MM.1S (cell line): ENCODE measurements around the gene HTR1D.

Source experiments
- EZH2 ChIP-seq: fragments of 300-600 bp; sonication (generic); optimal IDR thresholded peaks from 2 replicates; pipeline ENCODE3; 2017; ENCODE audit warnings: low read depth, mild to moderate bottlenecking, antibody characterized with exemption, low read length, mixed read lengths
- EZH2phosphoT487 ChIP-seq: fragments of 300-600 bp; sonication (generic); IDR thresholded peaks from 2 replicates; pipeline ENCODE4 v1.6.1; 2018; ENCODE audit warnings: antibody characterized with exemption, low read length
- TF ChIP-seq, protein P1 (sequence below): fragments of 300-600 bp; sonication (generic); IDR thresholded peaks from 2 replicates; pipeline ENCODE4 v1.5.1; 2016; ENCODE audit warnings: antibody characterized with exemption, low read length, mixed read lengths

DNA sequence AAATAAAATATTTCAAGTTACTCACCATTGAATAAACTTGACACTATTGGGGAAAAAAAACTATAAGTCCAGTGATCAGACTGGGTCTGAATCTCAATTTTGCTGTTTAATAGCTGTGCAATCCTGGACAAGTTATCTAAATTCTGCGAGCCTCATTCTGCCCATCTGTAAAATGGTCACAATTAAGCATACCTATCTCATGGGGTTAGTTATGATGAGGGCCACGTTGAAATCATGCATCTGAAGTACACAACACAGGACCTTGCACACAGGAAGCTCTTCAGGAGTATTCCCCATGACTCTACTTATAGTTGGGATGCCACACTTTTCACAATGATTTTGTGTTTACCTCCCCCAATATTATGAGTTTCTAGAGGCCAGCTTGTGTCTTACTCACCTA lies 3.8 kb upstream of the HTR1D start:
- TF ChIP-seq, protein P1, sequence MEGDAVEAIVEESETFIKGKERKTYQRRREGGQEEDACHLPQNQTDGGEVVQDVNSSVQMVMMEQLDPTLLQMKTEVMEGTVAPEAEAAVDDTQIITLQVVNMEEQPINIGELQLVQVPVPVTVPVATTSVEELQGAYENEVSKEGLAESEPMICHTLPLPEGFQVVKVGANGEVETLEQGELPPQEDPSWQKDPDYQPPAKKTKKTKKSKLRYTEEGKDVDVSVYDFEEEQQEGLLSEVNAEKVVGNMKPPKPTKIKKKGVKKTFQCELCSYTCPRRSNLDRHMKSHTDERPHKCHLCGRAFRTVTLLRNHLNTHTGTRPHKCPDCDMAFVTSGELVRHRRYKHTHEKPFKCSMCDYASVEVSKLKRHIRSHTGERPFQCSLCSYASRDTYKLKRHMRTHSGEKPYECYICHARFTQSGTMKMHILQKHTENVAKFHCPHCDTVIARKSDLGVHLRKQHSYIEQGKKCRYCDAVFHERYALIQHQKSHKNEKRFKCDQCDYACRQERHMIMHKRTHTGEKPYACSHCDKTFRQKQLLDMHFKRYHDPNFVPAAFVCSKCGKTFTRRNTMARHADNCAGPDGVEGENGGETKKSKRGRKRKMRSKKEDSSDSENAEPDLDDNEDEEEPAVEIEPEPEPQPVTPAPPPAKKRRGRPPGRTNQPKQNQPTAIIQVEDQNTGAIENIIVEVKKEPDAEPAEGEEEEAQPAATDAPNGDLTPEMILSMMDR, result no peak
- TF ChIP-seq EZH2, result no peak
- no peak for TF ChIP-seq EZH2phosphoT487
